Measurements from ENCODE around the gene CCR5AS.

Gene CCR5AS

DNA sequence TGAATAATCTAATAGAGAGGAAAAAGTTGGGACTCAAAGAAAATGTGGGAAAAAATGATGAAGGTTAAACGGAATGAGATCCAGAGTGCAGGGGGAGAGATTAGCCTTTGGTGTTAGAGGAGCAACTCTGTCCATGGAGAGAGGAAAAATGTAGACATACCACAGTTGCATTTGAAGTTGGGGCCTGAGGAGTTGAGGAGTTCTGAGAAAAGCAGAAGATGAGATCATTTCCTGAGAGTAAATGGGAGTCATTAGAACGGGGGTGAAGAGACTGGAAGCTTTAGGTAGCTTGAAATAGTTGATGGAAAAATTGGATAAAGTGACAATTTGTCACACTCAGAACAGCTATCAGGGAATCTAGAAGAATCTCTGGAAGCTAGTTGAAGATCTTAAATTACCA, 7.3 kb downstream of the CCR5AS start:
- Histone ChIP-seq H3K4me1 (ENCODE audit: insufficient read depth) (no peaks in the 10 kb centered on the region), H3K79me2 (replicated peaks; ENCODE audit: insufficient read depth) (no peaks in the 10 kb centered on the region), H3K36me3 (ENCODE audit: insufficient read depth) (no peaks in the 10 kb centered on the region), H4K20me1 (replicated peaks; ENCODE audit: insufficient read depth) (no peaks in the 10 kb centered on the region), H3K9me2 (ENCODE audit: insufficient read depth) (peaks cover 3% of the 10 kb centered on the region; the same call in 1 of the 2 replicates), H3K4me2 (no peak overlapping the region), H2AFZ (no peak overlapping the region), H3K4me3 (no peak overlapping the region), H3F3A (replicated peaks; ENCODE audit: low read depth) (no peaks in the 10 kb centered on the region), H3K27ac (ENCODE audit: low read depth) (no peak overlapping the region), H3K27me3 (ENCODE audit: insufficient read depth) (no peaks in the 10 kb centered on the region)
- TF ChIP-seq, protein P1, sequence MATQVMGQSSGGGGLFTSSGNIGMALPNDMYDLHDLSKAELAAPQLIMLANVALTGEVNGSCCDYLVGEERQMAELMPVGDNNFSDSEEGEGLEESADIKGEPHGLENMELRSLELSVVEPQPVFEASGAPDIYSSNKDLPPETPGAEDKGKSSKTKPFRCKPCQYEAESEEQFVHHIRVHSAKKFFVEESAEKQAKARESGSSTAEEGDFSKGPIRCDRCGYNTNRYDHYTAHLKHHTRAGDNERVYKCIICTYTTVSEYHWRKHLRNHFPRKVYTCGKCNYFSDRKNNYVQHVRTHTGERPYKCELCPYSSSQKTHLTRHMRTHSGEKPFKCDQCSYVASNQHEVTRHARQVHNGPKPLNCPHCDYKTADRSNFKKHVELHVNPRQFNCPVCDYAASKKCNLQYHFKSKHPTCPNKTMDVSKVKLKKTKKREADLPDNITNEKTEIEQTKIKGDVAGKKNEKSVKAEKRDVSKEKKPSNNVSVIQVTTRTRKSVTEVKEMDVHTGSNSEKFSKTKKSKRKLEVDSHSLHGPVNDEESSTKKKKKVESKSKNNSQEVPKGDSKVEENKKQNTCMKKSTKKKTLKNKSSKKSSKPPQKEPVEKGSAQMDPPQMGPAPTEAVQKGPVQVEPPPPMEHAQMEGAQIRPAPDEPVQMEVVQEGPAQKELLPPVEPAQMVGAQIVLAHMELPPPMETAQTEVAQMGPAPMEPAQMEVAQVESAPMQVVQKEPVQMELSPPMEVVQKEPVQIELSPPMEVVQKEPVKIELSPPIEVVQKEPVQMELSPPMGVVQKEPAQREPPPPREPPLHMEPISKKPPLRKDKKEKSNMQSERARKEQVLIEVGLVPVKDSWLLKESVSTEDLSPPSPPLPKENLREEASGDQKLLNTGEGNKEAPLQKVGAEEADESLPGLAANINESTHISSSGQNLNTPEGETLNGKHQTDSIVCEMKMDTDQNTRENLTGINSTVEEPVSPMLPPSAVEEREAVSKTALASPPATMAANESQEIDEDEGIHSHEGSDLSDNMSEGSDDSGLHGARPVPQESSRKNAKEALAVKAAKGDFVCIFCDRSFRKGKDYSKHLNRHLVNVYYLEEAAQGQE (IDR thresholded peaks at IDR 0.05; ENCODE audit: unreplicated experiment): no peak
- TF ChIP-seq POLR2AphosphoS5 (IDR thresholded peaks at IDR 0.05; ENCODE audit: low read depth) (no peak), ZNF331 (CRISPR knock-in tag; IDR thresholded peaks at IDR 0.05; ENCODE audit: low read depth) (no peak), STAT1 (IDR thresholded peaks at IDR 0.05; ENCODE audit: unreplicated experiment) (no peak), JUNB (IDR thresholded peaks at IDR 0.05; ENCODE audit: unreplicated experiment) (no peak), NANOG (IDR thresholded peaks at IDR 0.05; ENCODE audit: borderline replicate concordance) (no peak), EZH2phosphoT487 (IDR thresholded peaks at IDR 0.05; ENCODE audit: unreplicated experiment) (no peak), EZH2 (IDR thresholded peaks at IDR 0.05; ENCODE audit: low read depth, unreplicated experiment) (no peak), ZNF462 (CRISPR knock-in tag; IDR thresholded peaks at IDR 0.05) (no peak)
- TF ChIP-seq, protein P2, sequence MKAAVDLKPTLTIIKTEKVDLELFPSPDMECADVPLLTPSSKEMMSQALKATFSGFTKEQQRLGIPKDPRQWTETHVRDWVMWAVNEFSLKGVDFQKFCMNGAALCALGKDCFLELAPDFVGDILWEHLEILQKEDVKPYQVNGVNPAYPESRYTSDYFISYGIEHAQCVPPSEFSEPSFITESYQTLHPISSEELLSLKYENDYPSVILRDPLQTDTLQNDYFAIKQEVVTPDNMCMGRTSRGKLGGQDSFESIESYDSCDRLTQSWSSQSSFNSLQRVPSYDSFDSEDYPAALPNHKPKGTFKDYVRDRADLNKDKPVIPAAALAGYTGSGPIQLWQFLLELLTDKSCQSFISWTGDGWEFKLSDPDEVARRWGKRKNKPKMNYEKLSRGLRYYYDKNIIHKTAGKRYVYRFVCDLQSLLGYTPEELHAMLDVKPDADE (IDR thresholded peaks at IDR 0.05): no peak
- TF ChIP-seq, protein P3, sequence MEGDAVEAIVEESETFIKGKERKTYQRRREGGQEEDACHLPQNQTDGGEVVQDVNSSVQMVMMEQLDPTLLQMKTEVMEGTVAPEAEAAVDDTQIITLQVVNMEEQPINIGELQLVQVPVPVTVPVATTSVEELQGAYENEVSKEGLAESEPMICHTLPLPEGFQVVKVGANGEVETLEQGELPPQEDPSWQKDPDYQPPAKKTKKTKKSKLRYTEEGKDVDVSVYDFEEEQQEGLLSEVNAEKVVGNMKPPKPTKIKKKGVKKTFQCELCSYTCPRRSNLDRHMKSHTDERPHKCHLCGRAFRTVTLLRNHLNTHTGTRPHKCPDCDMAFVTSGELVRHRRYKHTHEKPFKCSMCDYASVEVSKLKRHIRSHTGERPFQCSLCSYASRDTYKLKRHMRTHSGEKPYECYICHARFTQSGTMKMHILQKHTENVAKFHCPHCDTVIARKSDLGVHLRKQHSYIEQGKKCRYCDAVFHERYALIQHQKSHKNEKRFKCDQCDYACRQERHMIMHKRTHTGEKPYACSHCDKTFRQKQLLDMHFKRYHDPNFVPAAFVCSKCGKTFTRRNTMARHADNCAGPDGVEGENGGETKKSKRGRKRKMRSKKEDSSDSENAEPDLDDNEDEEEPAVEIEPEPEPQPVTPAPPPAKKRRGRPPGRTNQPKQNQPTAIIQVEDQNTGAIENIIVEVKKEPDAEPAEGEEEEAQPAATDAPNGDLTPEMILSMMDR (conservative IDR thresholded peaks at IDR 0.05; ENCODE audit: low read depth in 2 of 2): no peak
- no peak overlapping the region for H3K27ac Mint-ChIP-seq
- DNase-seq (ENCODE audit: low spot score) (no peak), ATAC-seq (no peak)
- H3K4me3 Mint-ChIP-seq: no peak overlapping the region
- H3K36me3 Mint-ChIP-seq (ENCODE audit: low read depth): no peaks in the 10 kb centered on the region
- H3K27me3 Mint-ChIP-seq (ENCODE audit: insufficient read depth, low read depth, poor library complexity): peaks cover 2% of the 10 kb centered on the region
- no peaks in the 10 kb centered on the region for H3K9me3 Mint-ChIP-seq
- peaks cover under 1% of the 10 kb centered on the region; the same call in 1 of the 3 replicates for H3K4me1 Mint-ChIP-seq

Data from GM23338 (cell line).